ENCODE results near the gene NEK6.

GRCh38 chr9:124251204-124251603 is 6.5 kb upstream of the NEK6 start:
- TF ChIP-seq CTCF (conservative IDR thresholded peaks at IDR 0.05) (no peak), ZFX (IDR thresholded peaks at IDR 0.05) (no peak)

Data from C4-2B (cell line).